GM23248 (cell line): ENCODE results near the gene TINCR.

ENCODE experiments used
- EZH2 ChIP-seq: fragments of 200-600 bp; sonication (generic); IDR thresholded peaks from 2 replicates; pipeline ENCODE4 v1.6.1; 2018; ENCODE audit warnings: antibody characterized with exemption, mild to moderate bottlenecking; ENCODE audit not compliant: insufficient read depth, poor library complexity, severe bottlenecking
- EZH2phosphoT487 ChIP-seq: fragments of 200-600 bp; sonication (generic); IDR thresholded peaks from 2 replicates; pipeline ENCODE4 v1.6.1; 2018; ENCODE audit warnings: antibody characterized with exemption, moderate library complexity, mild to moderate bottlenecking, low read depth; ENCODE audit not compliant: insufficient read depth

- TF ChIP-seq EZH2 (no peak), EZH2phosphoT487 (no peak)
Observed at GRCh38 chr19:5609881-5610448, 42.2 kb upstream of the TINCR start.
